Neural crest cell (in vitro differentiated cells): ENCODE data around the gene KCNJ11. TPM values are rescaled to one million over a fixed set of nuclear protein-coding genes. Genes with fewer than 3 reads are reported as not detected.

Source experiments
- DNase-seq: peaks from one replicate; pipeline ENCODE4 v3.0.0; 2021; ENCODE audit warnings: low read depth, mixed read lengths, low spot score
- H3K27ac Mint-ChIP-seq: one replicate; pipeline ENCODE4 v1.8.0; 2021; ENCODE audit warnings: mild to moderate bottlenecking, mixed read lengths; ENCODE audit not compliant: unreplicated experiment
- H3K27me3 Mint-ChIP-seq: 2 replicates; pipeline ENCODE4 v1.8.0; 2021; ENCODE audit warnings: low read depth, mild to moderate bottlenecking, mixed read lengths
- H3K36me3 Mint-ChIP-seq: 2 replicates; pipeline ENCODE4 v1.8.0; 2021; ENCODE audit warnings: low read depth, mild to moderate bottlenecking, mixed read lengths
- H3K4me1 Mint-ChIP-seq: 2 replicates; pipeline ENCODE4 v1.8.0; 2021; ENCODE audit warnings: mixed read lengths
- H3K4me3 Mint-ChIP-seq: one replicate; pipeline ENCODE4 v1.8.0; 2021; ENCODE audit warnings: mild to moderate bottlenecking, mixed read lengths
- H3K9me3 Mint-ChIP-seq: 2 replicates; pipeline ENCODE4 v1.8.0; 2021; ENCODE audit warnings: mixed read lengths
- CTCF ChIP-seq: fragments of 200-600 bp; sonication (generic); conservative IDR thresholded peaks from 2 replicates; pipeline ENCODE4 v1.5.0; 2021; ENCODE audit warnings: antibody characterized with exemption, mild to moderate bottlenecking
- total RNA-seq: library from RNA; stranded (reverse); gene quantifications from 2 replicates; pipeline ENCODE4 v1.2.1, GENCODE V29; 2021

The KCNJ11 gene
- total RNA-seq, 1 donor from 2014 or later, result 2.3 TPM

GRCh38 chr11:17394743-17395390 is 6.4 kb upstream of the KCNJ11 start:
- Mint-ChIP-seq H3K27me3 (peaks cover 10% of the 10 kb centered on the region), H3K9me3 (no peaks in the 10 kb centered on the region), H3K4me3 (no peak overlapping the region), H3K36me3 (no peaks in the 10 kb centered on the region), H3K27ac (peak overlapping the region; percentile 35), H3K4me1 (peaks cover 5% of the 10 kb centered on the region)
- TF ChIP-seq CTCF, result no peak
- DNase-seq, result no peak

- Mint-ChIP-seq H3K4me3 (no peak overlapping the region), H3K4me1 (peaks cover 5% of the 10 kb centered on the region), H3K9me3 (no peaks in the 10 kb centered on the region), H3K27me3 (peaks cover 13% of the 10 kb centered on the region), H3K27ac (no peak overlapping the region), H3K36me3 (no peaks in the 10 kb centered on the region)
- no peak for DNase-seq
- no peak for TF ChIP-seq CTCF
These were observed 5.0 kb upstream of the KCNJ11 start for GRCh38 chr11:17393472-17393871.

- peaks cover 13% of the 10 kb centered on the region for H3K27me3 Mint-ChIP-seq
- H3K4me3 Mint-ChIP-seq, result no peak overlapping the region
- H3K36me3 Mint-ChIP-seq, result no peaks in the 10 kb centered on the region
- no peak for DNase-seq
- H3K27ac Mint-ChIP-seq, result no peak overlapping the region
- H3K4me1 Mint-ChIP-seq, result peaks cover 5% of the 10 kb centered on the region
- TF ChIP-seq CTCF, result no peak
- H3K9me3 Mint-ChIP-seq, result no peaks in the 10 kb centered on the region
These were observed 4.4 kb upstream of the KCNJ11 start for GRCh38 chr11:17392872-17393271.

GRCh38 chr11:17391493-17392355 is 3.3 kb upstream of the KCNJ11 start:
- DNase-seq, result no peak
- Mint-ChIP-seq H3K9me3 (no peaks in the 10 kb centered on the region), H3K4me1 (peaks cover 5% of the 10 kb centered on the region), H3K36me3 (no peaks in the 10 kb centered on the region), H3K4me3 (peak overlapping the region; percentile 28), H3K27ac (no peak overlapping the region), H3K27me3 (peaks cover 13% of the 10 kb centered on the region)
- TF ChIP-seq CTCF, result no peak

- Mint-ChIP-seq H3K36me3 (no peaks in the 10 kb centered on the region), H3K4me1 (peaks cover 5% of the 10 kb centered on the region), H3K9me3 (no peaks in the 10 kb centered on the region), H3K27me3 (peaks cover 13% of the 10 kb centered on the region), H3K27ac (no peak overlapping the region), H3K4me3 (peak overlapping the region; percentile 60)
- no peak for TF ChIP-seq CTCF
- DNase-seq, result no peak
These were observed 1.6 kb upstream of the KCNJ11 start for GRCh38 chr11:17389957-17390649.
